ENCODE data around the gene WDFY3. TPM values are rescaled to one million over a fixed set of nuclear protein-coding genes. Genes with fewer than 3 reads are reported as not detected.

WDFY3 gene
- total RNA-seq, 1 donor from 2014 or later, result 0.04 TPM

DNA sequence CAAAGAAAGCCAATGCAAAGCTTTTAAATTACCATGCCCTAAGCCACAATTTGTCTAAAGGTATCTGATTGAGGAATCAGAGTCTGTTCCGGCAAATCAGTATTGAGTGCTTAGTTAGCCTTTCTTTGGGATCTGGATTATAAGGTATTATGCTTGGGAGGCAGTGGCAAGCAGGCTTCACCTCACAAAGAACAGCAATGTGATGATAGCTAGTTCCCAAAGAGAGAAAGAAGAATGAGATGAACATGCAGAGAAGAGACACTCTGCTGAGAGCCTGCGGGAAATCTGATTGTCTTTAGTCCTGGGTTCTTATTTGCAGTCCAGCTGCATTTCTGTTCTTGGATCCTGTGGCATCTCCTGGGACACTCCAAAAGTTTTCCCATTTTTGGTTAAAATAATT, 35.2 kb downstream of the WDFY3 start:
- ChIA-PET CTCF (no interaction called here), POLR2A (no interaction called here)
- ATAC-seq (ENCODE audit: low read depth) (no peak), DNase-seq (no peak)
- Mint-ChIP-seq H3K36me3 (ENCODE audit: low read depth) (no peaks in the 10 kb centered on the region), H3K27ac (no peak overlapping the region), H3K4me1 (no peaks in the 10 kb centered on the region), H3K4me3 (no peak overlapping the region), H3K27me3 (no peaks in the 10 kb centered on the region), H3K9me3 (peaks cover 3% of the 10 kb centered on the region)
- TF ChIP-seq, protein P1, sequence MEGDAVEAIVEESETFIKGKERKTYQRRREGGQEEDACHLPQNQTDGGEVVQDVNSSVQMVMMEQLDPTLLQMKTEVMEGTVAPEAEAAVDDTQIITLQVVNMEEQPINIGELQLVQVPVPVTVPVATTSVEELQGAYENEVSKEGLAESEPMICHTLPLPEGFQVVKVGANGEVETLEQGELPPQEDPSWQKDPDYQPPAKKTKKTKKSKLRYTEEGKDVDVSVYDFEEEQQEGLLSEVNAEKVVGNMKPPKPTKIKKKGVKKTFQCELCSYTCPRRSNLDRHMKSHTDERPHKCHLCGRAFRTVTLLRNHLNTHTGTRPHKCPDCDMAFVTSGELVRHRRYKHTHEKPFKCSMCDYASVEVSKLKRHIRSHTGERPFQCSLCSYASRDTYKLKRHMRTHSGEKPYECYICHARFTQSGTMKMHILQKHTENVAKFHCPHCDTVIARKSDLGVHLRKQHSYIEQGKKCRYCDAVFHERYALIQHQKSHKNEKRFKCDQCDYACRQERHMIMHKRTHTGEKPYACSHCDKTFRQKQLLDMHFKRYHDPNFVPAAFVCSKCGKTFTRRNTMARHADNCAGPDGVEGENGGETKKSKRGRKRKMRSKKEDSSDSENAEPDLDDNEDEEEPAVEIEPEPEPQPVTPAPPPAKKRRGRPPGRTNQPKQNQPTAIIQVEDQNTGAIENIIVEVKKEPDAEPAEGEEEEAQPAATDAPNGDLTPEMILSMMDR (IDR thresholded peaks at IDR 0.05), result no peak
- intact Hi-C loops (cut with micrococcal nuclease), result no loop called here

DNA sequence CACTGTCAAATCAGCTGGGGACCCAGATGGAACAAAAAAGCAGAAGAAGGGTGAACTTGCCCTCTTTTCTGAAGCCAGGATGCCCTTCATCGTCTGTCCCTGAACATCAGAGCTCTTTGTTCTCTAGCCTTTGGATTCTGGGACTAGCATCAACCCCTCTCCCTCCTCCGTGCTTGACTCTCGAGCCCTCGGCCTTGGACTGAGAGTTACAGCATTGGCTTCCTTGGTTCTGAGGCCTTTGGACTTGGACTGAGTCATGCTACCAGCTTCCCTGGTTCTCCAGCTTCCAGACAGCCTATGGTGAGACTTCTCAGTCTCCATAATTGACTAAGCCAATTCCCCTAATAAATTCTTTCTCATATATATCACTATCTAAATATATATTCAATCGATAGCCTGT, 38.4 kb downstream of the WDFY3 start:
- CTCF ChIA-PET, result no interaction called here
- no peak overlapping the region for H3K27ac Mint-ChIP-seq
- no peaks in the 10 kb centered on the region for H3K27me3 Mint-ChIP-seq
- no peaks in the 10 kb centered on the region for H3K9me3 Mint-ChIP-seq
- H3K4me3 Mint-ChIP-seq, result no peak overlapping the region
- TF ChIP-seq, protein P1 (IDR thresholded peaks at IDR 0.05), result no peak
- DNase-seq, result no peak
- no peaks in the 10 kb centered on the region for H3K4me1 Mint-ChIP-seq
- POLR2A ChIA-PET, result no interaction called here
- H3K36me3 Mint-ChIP-seq (ENCODE audit: low read depth), result no peaks in the 10 kb centered on the region
- intact Hi-C loops (cut with micrococcal nuclease), result no loop called here
- no peak for ATAC-seq (ENCODE audit: low read depth)

DNA sequence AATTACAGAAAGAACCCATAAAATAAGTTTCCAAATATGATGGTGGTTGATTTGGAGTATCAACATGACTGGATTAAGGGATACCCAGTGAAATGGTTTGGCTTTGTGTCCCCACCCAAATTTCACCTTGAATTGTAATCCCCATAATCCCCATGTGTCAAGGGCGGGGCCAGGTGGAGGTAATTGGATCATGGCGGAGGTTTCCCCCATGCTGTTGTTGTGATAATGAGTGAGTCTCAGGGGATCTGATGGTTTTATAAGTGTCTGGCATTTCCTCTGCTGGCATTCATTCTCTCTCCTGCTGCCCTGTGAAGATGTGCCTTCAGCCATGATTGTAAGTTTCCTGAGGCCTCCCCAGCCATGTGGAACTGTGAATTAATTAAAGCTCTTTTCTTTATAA, 39.1 kb downstream of the WDFY3 start:
- POLR2A ChIA-PET, result no interaction called here
- intact Hi-C loops (cut with micrococcal nuclease), result no loop called here
- H3K9me3 Mint-ChIP-seq, result no peaks in the 10 kb centered on the region

DNA sequence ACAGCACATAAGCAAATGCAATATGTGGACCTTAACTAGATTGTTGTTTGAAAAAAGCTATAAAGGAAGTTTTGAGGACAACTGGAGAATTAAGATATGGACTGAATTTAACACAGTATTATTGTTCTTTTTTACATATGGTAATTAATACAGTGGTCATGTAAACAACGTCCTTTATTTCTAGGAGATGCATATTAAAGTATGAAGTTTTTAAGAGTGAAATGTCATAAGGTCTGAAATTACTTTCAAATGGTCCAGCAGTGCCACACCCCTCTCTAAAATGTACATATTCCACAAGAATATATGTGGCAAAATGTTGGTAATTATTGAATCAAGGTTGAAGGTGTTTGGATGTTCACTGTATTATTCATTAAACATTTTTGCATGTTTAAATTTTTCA, 40.9 kb downstream of the WDFY3 start:
- H3K4me1 Mint-ChIP-seq, result no peaks in the 10 kb centered on the region
- no peak overlapping the region for H3K4me3 Mint-ChIP-seq
- no peaks in the 10 kb centered on the region for H3K36me3 Mint-ChIP-seq (ENCODE audit: low read depth)
- DNase-seq (no peak), ATAC-seq (ENCODE audit: low read depth) (no peak)
- no peaks in the 10 kb centered on the region for H3K27me3 Mint-ChIP-seq
- TF ChIP-seq, protein P1 (IDR thresholded peaks at IDR 0.05), result no peak
- POLR2A ChIA-PET, result no interaction called here
- intact Hi-C loops (cut with micrococcal nuclease), result no loop called here
- no peak overlapping the region for H3K27ac Mint-ChIP-seq
- H3K9me3 Mint-ChIP-seq, result no peaks in the 10 kb centered on the region
- CTCF ChIA-PET, result no interaction called here

More for the DNA sequence above, 39.1 kb downstream of the WDFY3 start:
- Mint-ChIP-seq H3K27me3 (no peaks in the 10 kb centered on the region), H3K4me1 (no peaks in the 10 kb centered on the region), H3K27ac (no peak overlapping the region), H3K4me3 (no peak overlapping the region), H3K36me3 (ENCODE audit: low read depth) (no peaks in the 10 kb centered on the region)
- TF ChIP-seq, protein P1 (IDR thresholded peaks at IDR 0.05), result no peak
- CTCF ChIA-PET, result no interaction called here
- no peak for ATAC-seq (ENCODE audit: low read depth)
- no peak for DNase-seq

DNA sequence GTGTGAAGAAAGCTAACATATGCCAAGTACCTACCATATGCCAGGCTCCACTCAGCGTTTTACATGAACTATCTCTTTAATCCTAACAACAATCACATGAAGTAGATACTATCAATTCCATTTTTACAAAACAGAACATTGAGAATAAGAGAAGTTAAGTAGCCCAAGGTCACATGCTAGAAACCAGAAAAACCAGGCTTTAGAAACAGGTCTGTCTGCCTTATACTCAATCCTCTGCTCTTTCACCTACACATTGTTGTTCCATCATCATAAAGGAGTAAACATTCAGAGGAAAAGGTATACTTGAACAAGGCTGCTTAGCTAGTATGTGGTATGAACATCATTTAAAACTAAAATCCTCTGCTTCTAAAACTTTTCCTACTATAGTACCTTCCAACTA, 42.1 kb downstream of the WDFY3 start:
- POLR2A ChIA-PET, result no interaction called here
- Mint-ChIP-seq H3K4me3 (no peak overlapping the region), H3K9me3 (no peaks in the 10 kb centered on the region), H3K27me3 (no peaks in the 10 kb centered on the region), H3K4me1 (no peaks in the 10 kb centered on the region), H3K27ac (no peak overlapping the region), H3K36me3 (ENCODE audit: low read depth) (no peaks in the 10 kb centered on the region)
- DNase-seq, result no peak
- ATAC-seq (ENCODE audit: low read depth), result no peak
- intact Hi-C loops (cut with micrococcal nuclease), result no loop called here
- TF ChIP-seq, protein P1 (IDR thresholded peaks at IDR 0.05), result no peak
- CTCF ChIA-PET, result no interaction called here
